DND-41 (cell line): ENCODE results near the gene XPNPEP1.

Source experiments
- EZH2 ChIP-seq: IDR thresholded peaks from 3 replicates; pipeline ENCODE4 v1.6.1; 2012; ENCODE audit warnings: borderline replicate concordance, low read depth, mild to moderate bottlenecking, moderate library complexity, low read length, inconsistent platforms; ENCODE audit not compliant: severe bottlenecking
- TF ChIP-seq, protein P1 (sequence below): IDR thresholded peaks from 2 replicates; pipeline ENCODE4 v1.5.1; 2012; ENCODE audit warnings: borderline replicate concordance, low read length, moderate library complexity, mild to moderate bottlenecking; ENCODE audit not compliant: poor library complexity, severe bottlenecking; ENCODE audit errors: extremely low read depth

DNA sequence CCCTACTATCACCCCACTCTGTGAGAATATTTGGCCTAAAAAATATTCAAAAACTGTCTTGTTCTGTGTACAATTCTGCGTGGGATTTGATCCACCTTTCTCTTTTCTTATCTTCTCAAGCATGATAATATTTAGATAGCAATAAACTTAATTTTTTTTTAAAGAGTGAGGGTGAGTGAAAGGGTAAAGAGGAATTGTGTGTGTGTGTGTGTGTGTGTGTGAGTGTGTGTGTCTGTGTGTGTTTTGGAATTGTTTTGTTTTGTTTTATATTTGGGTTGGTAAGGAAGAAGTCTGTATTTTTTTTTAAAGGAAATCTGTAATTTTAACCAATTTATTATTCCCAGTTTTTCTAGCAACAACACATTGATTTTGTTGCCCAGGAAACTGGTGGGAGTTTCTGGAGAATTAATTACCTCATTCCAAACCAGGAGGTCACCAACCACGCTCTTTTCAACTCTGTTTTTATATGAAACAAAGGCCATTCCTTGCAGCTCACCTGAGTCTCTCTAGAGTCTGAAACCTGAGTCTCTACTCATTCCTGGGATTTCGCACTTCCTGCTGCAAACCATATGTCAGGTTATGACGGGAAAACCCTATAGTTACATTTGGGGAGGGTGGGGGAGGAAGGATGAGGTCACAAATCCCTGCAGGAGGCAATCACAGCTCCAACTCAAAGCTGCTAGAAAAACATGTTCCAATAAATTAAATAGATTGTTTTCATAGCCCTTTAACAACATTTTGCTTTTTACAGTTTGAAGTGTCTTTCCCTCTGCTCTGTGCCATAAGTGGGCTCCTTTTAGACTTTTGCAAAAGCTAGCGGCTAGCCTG lies 38.1 kb upstream of the XPNPEP1 start:
- TF ChIP-seq, protein P1, sequence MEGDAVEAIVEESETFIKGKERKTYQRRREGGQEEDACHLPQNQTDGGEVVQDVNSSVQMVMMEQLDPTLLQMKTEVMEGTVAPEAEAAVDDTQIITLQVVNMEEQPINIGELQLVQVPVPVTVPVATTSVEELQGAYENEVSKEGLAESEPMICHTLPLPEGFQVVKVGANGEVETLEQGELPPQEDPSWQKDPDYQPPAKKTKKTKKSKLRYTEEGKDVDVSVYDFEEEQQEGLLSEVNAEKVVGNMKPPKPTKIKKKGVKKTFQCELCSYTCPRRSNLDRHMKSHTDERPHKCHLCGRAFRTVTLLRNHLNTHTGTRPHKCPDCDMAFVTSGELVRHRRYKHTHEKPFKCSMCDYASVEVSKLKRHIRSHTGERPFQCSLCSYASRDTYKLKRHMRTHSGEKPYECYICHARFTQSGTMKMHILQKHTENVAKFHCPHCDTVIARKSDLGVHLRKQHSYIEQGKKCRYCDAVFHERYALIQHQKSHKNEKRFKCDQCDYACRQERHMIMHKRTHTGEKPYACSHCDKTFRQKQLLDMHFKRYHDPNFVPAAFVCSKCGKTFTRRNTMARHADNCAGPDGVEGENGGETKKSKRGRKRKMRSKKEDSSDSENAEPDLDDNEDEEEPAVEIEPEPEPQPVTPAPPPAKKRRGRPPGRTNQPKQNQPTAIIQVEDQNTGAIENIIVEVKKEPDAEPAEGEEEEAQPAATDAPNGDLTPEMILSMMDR, result no peak
- no peak for TF ChIP-seq EZH2
